Measurements from ENCODE around the gene PITPNC1. TPM values are rescaled to one million over a fixed set of nuclear protein-coding genes. Genes with fewer than 3 reads are reported as not detected.
"Not testable (repeated sequence)": the region's sequence is repeated elsewhere in the genome, so short reads cannot be mapped to it uniquely, and the experiment has no call there.

The PITPNC1 gene
- 10 to 100 TPM; 40.8 to 42.3 TPM for total RNA-seq

- CTCF ChIA-PET: interaction anchor here (0.8 to 7.6 kb wide), 7 partner anchors 10 to 100 kb away, joined by 3 to 68 read pairs (median 7); no protein-coding TSS in a partner anchor
These were observed at the start of gene PITPNC1 for GRCh38 chr17:67376737-67377487. Gene PITPNC1, plus strand, starts transcription at chr17:67377281.

GRCh38 chr17:67328026-67328425, 49.1 kb upstream of the PITPNC1 start:
- ChIA-PET CTCF (no interaction called here), POLR2A (no interaction called here)

More at GRCh38 chr17:67376737-67377487, at the start of gene PITPNC1:
- POLR2A ChIA-PET: interaction anchor here (0.5 to 2.9 kb wide), 6 partner anchors 11 to 99 kb away, joined by 3 to 26 read pairs (median 10); partner anchors contain the start of gene PSMD12

GRCh38 chr17:67331381-67332161, 45.5 kb upstream of the PITPNC1 start:
- POLR2A ChIA-PET: not testable (repeated sequence)
- CTCF ChIA-PET: interaction anchor here (0.6 kb wide), 1 partner anchor 41 kb away, joined by 3 read pairs; no protein-coding TSS in a partner anchor

- POLR2A ChIA-PET, CTCF ChIA-PET: not testable (repeated sequence)
These were observed 44.9 kb upstream of the PITPNC1 start for GRCh38 chr17:67332162-67332508.

- ChIA-PET CTCF (interaction anchor here (0.7 kb wide), 5 partner anchors 186 to 1154 kb away, joined by 3 to 4 read pairs (median 3); no protein-coding TSS in a partner anchor), POLR2A (no interaction called here)
These were observed 41.7 kb upstream of the PITPNC1 start for GRCh38 chr17:67335245-67335835.

GRCh38 chr17:67336859-67337258, 40.2 kb upstream of the PITPNC1 start:
- CTCF ChIA-PET: interaction anchor here (0.9 kb wide), 1 partner anchor 40 kb away, joined by 6 read pairs; no protein-coding TSS in a partner anchor
- POLR2A ChIA-PET: no interaction called here

- POLR2A ChIA-PET, CTCF ChIA-PET: not testable (repeated sequence)
These were observed 38.7 kb upstream of the PITPNC1 start for GRCh38 chr17:67338353-67338752.

- CTCF ChIA-PET: no interaction called here
These were observed 33.8 kb upstream of the PITPNC1 start for GRCh38 chr17:67343237-67343636.

GRCh38 chr17:67347826-67348225, 29.3 kb upstream of the PITPNC1 start:
- ChIA-PET CTCF (no interaction called here), POLR2A (no interaction called here)

More at GRCh38 chr17:67343237-67343636, 33.8 kb upstream of the PITPNC1 start:
- POLR2A ChIA-PET: no interaction called here

- ChIA-PET CTCF (interaction anchor here (0.6 to 1.1 kb wide), 2 partner anchors 8 to 306 kb away, joined by 5 to 7 read pairs; no protein-coding TSS in a partner anchor), POLR2A (no interaction called here)
These were observed 27.7 kb upstream of the PITPNC1 start for GRCh38 chr17:67349420-67349819.

- POLR2A ChIA-PET: no interaction called here
- CTCF ChIA-PET: no interaction called here
These were observed 23.9 kb upstream of the PITPNC1 start for GRCh38 chr17:67353161-67353560.

GRCh38 chr17:67353929-67354574, 23.0 kb upstream of the PITPNC1 start:
- POLR2A ChIA-PET: no interaction called here
- CTCF ChIA-PET: no interaction called here

- POLR2A ChIA-PET: interaction anchor here (0.7 kb wide), 4 partner anchors 18 to 540 kb away, joined by 3 to 10 read pairs (median 4); partner anchors contain the start of gene PITPNC1
- CTCF ChIA-PET: interaction anchor here (0.7 to 1.2 kb wide), 4 partner anchors 16 to 262 kb away, joined by 3 to 4 read pairs (median 3); no protein-coding TSS in a partner anchor
These were observed 18.5 kb upstream of the PITPNC1 start for GRCh38 chr17:67358612-67359011.

- POLR2A ChIA-PET: interaction anchor here (0.5 kb wide), 1 partner anchor 115 kb away, joined by 3 read pairs; no protein-coding TSS in a partner anchor
- CTCF ChIA-PET: interaction anchor here (0.5 to 1.5 kb wide), 4 partner anchors 7 to 473 kb away, joined by 3 to 7 read pairs (median 3); no protein-coding TSS in a partner anchor
These were observed 16.9 kb upstream of the PITPNC1 start for GRCh38 chr17:67359960-67360791.

GRCh38 chr17:67360880-67361279, 16.2 kb upstream of the PITPNC1 start:
- POLR2A ChIA-PET: interaction anchor here (0.5 kb wide), 1 partner anchor 115 kb away, joined by 3 read pairs; no protein-coding TSS in a partner anchor
- CTCF ChIA-PET: interaction anchor here (1.5 kb wide), 1 partner anchor 18 kb away, joined by 7 read pairs; no protein-coding TSS in a partner anchor

GRCh38 chr17:67362173-67362572, 14.9 kb upstream of the PITPNC1 start:
- ChIA-PET POLR2A (no interaction called here), CTCF (interaction anchor here (0.7 to 1.7 kb wide), 3 partner anchors 13 to 69 kb away, joined by 3 to 7 read pairs (median 3); partner anchors contain the start of gene PITPNC1)

- CTCF ChIA-PET: interaction anchor here (0.7 to 2.0 kb wide), 8 partner anchors 10 to 301 kb away, joined by 3 to 8 read pairs (median 5); partner anchors contain the start of gene PITPNC1
- POLR2A ChIA-PET: interaction anchor here (0.6 to 3.1 kb wide), 12 partner anchors 8 to 499 kb away, joined by 3 to 26 read pairs (median 4); partner anchors contain the start of gene PITPNC1
These were observed 12.0 kb upstream of the PITPNC1 start for GRCh38 chr17:67364847-67365737.

Measured in activated CD8-positive, alpha-beta memory T cell treated with anti-CD3 and anti-CD28 coated beads for 36 hours (primary cell).